Esophagus muscularis mucosa (tissue), 4 donors: ENCODE results near the gene GATB.

Experiments
- CTCF ChIP-seq, 3 experiments: fragments of 200-600 bp in 2 of 3; fragments of 450-650 bp in 1 of 3; sonication (generic) in 2 of 3; IDR thresholded peaks; one replicate each; pipeline ENCODE4 v1.5.1; 2017 to 2019; ENCODE audit warnings: antibody characterized with exemption in 3 of 3, mild to moderate bottlenecking in 2 of 3, moderate library complexity in 1 of 3
- EP300 ChIP-seq: sonication (generic); formaldehyde crosslinking; IDR thresholded peaks from one replicate; pipeline ENCODE4 v1.6.1; 2017; ENCODE audit warnings: antibody characterized with exemption
- POLR2A ChIP-seq: fragments of 450-650 bp; IDR thresholded peaks from one replicate; pipeline ENCODE4 v1.6.1; 2017; ENCODE audit warnings: antibody characterized with exemption, moderate library complexity, mild to moderate bottlenecking, low read depth
- POLR2AphosphoS5 ChIP-seq, 2 donors: sonication (generic); formaldehyde crosslinking; IDR thresholded peaks; one replicate each; pipeline ENCODE4 v1.6.1; 2017; ENCODE audit warnings: antibody characterized with exemption in 2 of 2

GRCh38 chr4:151675411-151675971 lies 85.3 kb downstream of the GATB start:
- no peak for TF ChIP-seq CTCF (IDR thresholded peaks at IDR 0.05)
- TF ChIP-seq POLR2A, result no peak
- TF ChIP-seq POLR2AphosphoS5 (IDR thresholded peaks at IDR 0.05), result no peak
- no peak for TF ChIP-seq EP300
